ENCODE results near the gene PDE9A. TPM values are rescaled to one million over a fixed set of nuclear protein-coding genes. Genes with fewer than 3 reads are reported as not detected.
A peak's percentile ranks its signal among the peaks of the same experiment; 100 is the strongest.

Gene PDE9A
- total RNA-seq, 2 donors from 2014 or later: 45.9 to 62.4 TPM

DNA sequence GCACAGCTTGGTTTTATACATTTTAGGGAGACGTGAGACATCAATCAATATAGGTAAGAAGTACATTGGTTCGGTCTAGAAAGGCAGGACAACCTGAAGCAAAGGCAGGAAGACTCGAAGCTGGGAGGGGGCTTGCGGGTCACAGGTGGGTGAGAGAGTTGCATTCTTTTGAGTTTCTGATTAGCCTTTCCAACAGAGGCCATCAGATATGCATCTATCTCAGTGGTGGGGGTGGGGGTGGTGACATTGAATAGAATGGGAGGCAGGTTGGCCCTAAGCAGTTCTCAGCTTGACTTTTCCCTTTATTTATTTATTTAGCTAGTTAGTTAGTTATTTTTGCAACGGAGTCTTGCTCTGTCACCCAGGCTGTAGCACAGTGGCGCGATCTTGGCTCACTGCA lies 140.4 kb downstream of the PDE9A start:
- H3K4me1 ChIP-seq (ENCODE audit: control insufficient read depth, insufficient read depth, low read length): peaks cover 4% of the 10 kb centered on the region
- TF ChIP-seq, protein P1, sequence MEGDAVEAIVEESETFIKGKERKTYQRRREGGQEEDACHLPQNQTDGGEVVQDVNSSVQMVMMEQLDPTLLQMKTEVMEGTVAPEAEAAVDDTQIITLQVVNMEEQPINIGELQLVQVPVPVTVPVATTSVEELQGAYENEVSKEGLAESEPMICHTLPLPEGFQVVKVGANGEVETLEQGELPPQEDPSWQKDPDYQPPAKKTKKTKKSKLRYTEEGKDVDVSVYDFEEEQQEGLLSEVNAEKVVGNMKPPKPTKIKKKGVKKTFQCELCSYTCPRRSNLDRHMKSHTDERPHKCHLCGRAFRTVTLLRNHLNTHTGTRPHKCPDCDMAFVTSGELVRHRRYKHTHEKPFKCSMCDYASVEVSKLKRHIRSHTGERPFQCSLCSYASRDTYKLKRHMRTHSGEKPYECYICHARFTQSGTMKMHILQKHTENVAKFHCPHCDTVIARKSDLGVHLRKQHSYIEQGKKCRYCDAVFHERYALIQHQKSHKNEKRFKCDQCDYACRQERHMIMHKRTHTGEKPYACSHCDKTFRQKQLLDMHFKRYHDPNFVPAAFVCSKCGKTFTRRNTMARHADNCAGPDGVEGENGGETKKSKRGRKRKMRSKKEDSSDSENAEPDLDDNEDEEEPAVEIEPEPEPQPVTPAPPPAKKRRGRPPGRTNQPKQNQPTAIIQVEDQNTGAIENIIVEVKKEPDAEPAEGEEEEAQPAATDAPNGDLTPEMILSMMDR (conservative IDR thresholded peaks at IDR 0.05): no peak
- no peaks in the 10 kb centered on the region for H3K27me3 ChIP-seq (ENCODE audit: control insufficient read depth, insufficient read depth, low read length, poor library complexity, severe bottlenecking)
- H3K9ac ChIP-seq (ENCODE audit: extremely low read depth, low read length, poor library complexity, severe bottlenecking): no peak overlapping the region
- WGBS, 2 experiments (ENCODE audit: insufficient coverage in 1 of 2, insufficient read length in 1 of 2): 65 to 72% methylated on average over 7 of the region's 7 CpGs
- H3K4me3 ChIP-seq (ENCODE audit: low read length): no peak overlapping the region
- DNase-seq: peak; percentile 70
- peaks cover 33% of the 10 kb centered on the region for H3K36me3 ChIP-seq (ENCODE audit: control insufficient read depth, insufficient read depth, low read length)
- Mint-ChIP-seq H3K4me3 (peak overlapping the region; percentile 28), H3K4me1 (peaks cover 42% of the 10 kb centered on the region), H3K27me3 (ENCODE audit: insufficient read depth) (no peaks in the 10 kb centered on the region), H3K27ac (peak overlapping the region; percentile 90), H3K36me3 (ENCODE audit: low read depth) (peaks cover 30% of the 10 kb centered on the region), H3K9me3 (peaks cover under 1% of the 10 kb centered on the region)
- no peaks in the 10 kb centered on the region for H3K9me3 ChIP-seq (ENCODE audit: control insufficient read depth, low read length)
- H3K27ac ChIP-seq (ENCODE audit: low read depth, low read length): no peak overlapping the region

DNA sequence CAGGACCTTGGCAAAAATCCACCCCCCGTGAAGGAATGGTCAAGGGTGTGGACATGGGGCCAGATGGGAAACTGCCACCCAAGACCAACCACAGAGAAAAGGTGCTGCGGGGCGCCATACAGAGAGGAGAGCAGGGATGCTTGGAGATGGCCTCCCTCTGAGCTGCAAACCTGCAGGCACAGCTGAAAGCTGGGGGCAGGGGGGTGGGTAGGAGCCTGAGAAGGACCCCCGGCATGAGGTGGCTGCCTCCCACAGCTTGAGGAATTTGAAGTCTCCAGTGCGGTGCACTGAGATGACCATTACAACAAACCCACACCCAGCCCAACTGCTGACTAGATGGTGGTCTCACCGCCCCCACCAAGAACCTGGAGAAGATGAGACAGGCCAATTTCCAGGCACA lies 141.1 kb downstream of the PDE9A start:
- Histone ChIP-seq H3K27ac (ENCODE audit: low read depth, low read length) (no peak overlapping the region), H3K4me3 (ENCODE audit: low read length) (no peak overlapping the region), H3K4me1 (ENCODE audit: control insufficient read depth, insufficient read depth, low read length) (peaks cover 6% of the 10 kb centered on the region), H3K9ac (ENCODE audit: extremely low read depth, low read length, poor library complexity, severe bottlenecking) (no peak overlapping the region), H3K36me3 (ENCODE audit: control insufficient read depth, insufficient read depth, low read length) (peaks cover 36% of the 10 kb centered on the region), H3K27me3 (ENCODE audit: control insufficient read depth, insufficient read depth, low read length, poor library complexity, severe bottlenecking) (no peaks in the 10 kb centered on the region), H3K9me3 (ENCODE audit: control insufficient read depth, low read length) (no peaks in the 10 kb centered on the region)
- DNase-seq: peak; percentile 76
- H3K27ac Mint-ChIP-seq: peak overlapping the region; percentile 90
- H3K4me1 Mint-ChIP-seq: peaks cover 49% of the 10 kb centered on the region
- H3K4me3 Mint-ChIP-seq: peak overlapping the region; percentile 28
- no peaks in the 10 kb centered on the region for H3K9me3 Mint-ChIP-seq
- no peaks in the 10 kb centered on the region for H3K27me3 Mint-ChIP-seq (ENCODE audit: insufficient read depth)
- TF ChIP-seq, protein P1 (conservative IDR thresholded peaks at IDR 0.05): no peak
- WGBS, 2 experiments (ENCODE audit: insufficient coverage in 1 of 2, insufficient read length in 1 of 2): 52 to 83% methylated on average over 3 to 5 of the region's 6 CpGs
- H3K36me3 Mint-ChIP-seq (ENCODE audit: low read depth): peaks cover 35% of the 10 kb centered on the region

DNA sequence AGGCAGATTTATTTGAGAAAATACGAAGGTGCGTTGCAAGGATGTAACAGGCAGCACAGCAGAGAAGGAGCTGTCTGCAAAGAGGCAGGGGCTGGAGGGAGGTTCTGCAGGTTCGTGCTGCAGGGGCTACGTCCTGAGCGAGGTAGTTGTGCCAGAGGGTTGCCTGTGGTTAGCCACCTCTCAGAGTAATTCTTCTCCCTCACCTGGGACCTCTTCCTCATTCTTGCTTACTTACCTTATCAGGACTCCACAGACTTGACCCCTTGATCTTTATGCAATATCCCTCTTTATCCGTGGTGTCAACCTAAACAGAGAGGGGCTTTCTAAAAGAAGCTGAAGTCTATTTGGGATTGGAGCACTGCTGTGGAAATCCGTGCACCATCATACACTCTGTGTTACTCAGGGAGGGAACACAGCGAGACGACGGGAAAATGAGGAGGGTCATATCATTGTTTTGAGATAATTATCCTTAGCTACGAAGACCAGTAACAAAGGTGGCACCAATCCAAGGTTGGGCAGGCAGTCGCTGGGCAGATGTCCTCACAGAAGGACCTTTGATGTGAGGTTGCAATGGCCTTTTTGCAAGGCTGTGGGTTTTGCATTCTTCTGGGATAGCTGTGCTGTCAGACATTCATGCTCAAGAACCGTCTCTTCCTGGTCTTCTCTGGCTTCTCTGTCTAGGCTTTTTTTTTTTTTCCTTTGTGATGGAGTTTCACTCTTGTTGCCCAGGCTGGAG lies 143.1 kb downstream of the PDE9A start:
- Mint-ChIP-seq H3K27ac (peak overlapping the region; percentile 71), H3K4me1 (peaks cover 60% of the 10 kb centered on the region), H3K4me3 (no peak overlapping the region), H3K9me3 (no peaks in the 10 kb centered on the region), H3K27me3 (ENCODE audit: insufficient read depth) (no peaks in the 10 kb centered on the region), H3K36me3 (ENCODE audit: low read depth) (peaks cover 39% of the 10 kb centered on the region)
- TF ChIP-seq, protein P1 (conservative IDR thresholded peaks at IDR 0.05): no peak
- no peak overlapping the region for H3K4me3 ChIP-seq (ENCODE audit: low read length)
- H3K27ac ChIP-seq (ENCODE audit: low read depth, low read length): no peak overlapping the region
- peaks cover 6% of the 10 kb centered on the region for H3K4me1 ChIP-seq (ENCODE audit: control insufficient read depth, insufficient read depth, low read length)
- DNase-seq: no peak
- WGBS, 2 experiments (ENCODE audit: insufficient coverage in 1 of 2, insufficient read length in 1 of 2): 90 to 93% methylated on average over 9 to 12 of the region's 13 CpGs
- H3K9ac ChIP-seq (ENCODE audit: extremely low read depth, low read length, poor library complexity, severe bottlenecking): no peak overlapping the region
- H3K36me3 ChIP-seq (ENCODE audit: control insufficient read depth, insufficient read depth, low read length): peaks cover 38% of the 10 kb centered on the region
- H3K9me3 ChIP-seq (ENCODE audit: control insufficient read depth, low read length): no peaks in the 10 kb centered on the region
- no peaks in the 10 kb centered on the region for H3K27me3 ChIP-seq (ENCODE audit: control insufficient read depth, insufficient read depth, low read length, poor library complexity, severe bottlenecking)
